B cell (primary cell): ENCODE measurements around the gene WNT11. TPM values are rescaled to one million over a fixed set of nuclear protein-coding genes. Genes with fewer than 3 reads are reported as not detected.

Experiments used
- ATAC-seq: fragments of 200-7000 bp; cut with Tn5 transposase; one replicate; pipeline ENCODE4 v1.10.0; 2021; ENCODE audit warnings: low read depth, mild to moderate bottlenecking, moderate number of reproducible peaks, moderate library complexity
- CTCF ChIA-PET: fragments of 350-600 bp; sonication (Branson Sonifier 250); formaldehyde crosslinking; loops from one replicate; lab custom pipeline; 2021; ENCODE audit warnings: antibody characterized with exemption, inconsistent platforms; lab: Charles Lee
- POLR2A ChIA-PET: fragments of 350-600 bp; sonication (Branson Sonifier 250); formaldehyde crosslinking; loops from one replicate; lab custom pipeline; 2021; ENCODE audit warnings: antibody characterized with exemption; lab: Charles Lee
- DNase-seq: peaks from one replicate; pipeline ENCODE4 v3.0.0; 2013
- H2AFZ ChIP-seq: 2 replicates; pipeline ENCODE4 v1.6.1; 2012; ENCODE audit warnings: mild to moderate bottlenecking, low read depth, low read length; ENCODE audit not compliant: insufficient read depth, poor library complexity, severe bottlenecking
- H3K27ac ChIP-seq, 2 donors: 1 replicate in 1 of 2; 2 replicates in 1 of 2; pipeline ENCODE4 v1.5.1; 2012 to 2013; ENCODE audit warnings: low read length in 2 of 2, mild to moderate bottlenecking in 2 of 2, moderate library complexity in 1 of 2
- H3K27me3 ChIP-seq, 4 experiments: fragments of 200-600 bp in 1 of 4; sonication (generic) in 1 of 4; replicated peaks in 1 of 4; 1 replicate in 2 of 4; 2 replicates in 2 of 4; pipeline versions ENCODE4 v1.6.1 to v1.7.0; 2013 to 2016; ENCODE audit warnings: low read length in 3 of 4, mild to moderate bottlenecking in 2 of 4, mixed read lengths in 1 of 4, moderate library complexity in 1 of 4; ENCODE audit not compliant: insufficient read depth in 4 of 4, control insufficient read depth in 3 of 4; ENCODE audit errors: control extremely low read depth in 1 of 4
- H3K36me3 ChIP-seq, 2 experiments: replicated peaks in 1 of 2; 1 replicate in 1 of 2; 2 replicates in 1 of 2; pipeline versions ENCODE4 v1.6.1 to v1.7.1; 2013; ENCODE audit warnings: low read length in 1 of 2; ENCODE audit not compliant: insufficient read depth in 2 of 2, control insufficient read depth in 1 of 2; ENCODE audit errors: control extremely low read depth in 1 of 2, extremely low read depth in 1 of 2
- H3K4me1 ChIP-seq, 2 donors: fragments of 200-600 bp in 1 of 2; sonication (generic) in 1 of 2; 1 replicate in 1 of 2; 2 replicates in 1 of 2; pipeline versions ENCODE4 v1.5.1 to v1.6.1; 2013 to 2017; ENCODE audit warnings: low read length in 2 of 2; ENCODE audit not compliant: control insufficient read depth in 2 of 2, insufficient read depth in 2 of 2
- H3K4me2 ChIP-seq: replicated peaks from 2 replicates; pipeline ENCODE3; 2012; ENCODE audit warnings: mild to moderate bottlenecking, low read depth, low read length; ENCODE audit not compliant: poor library complexity, severe bottlenecking
- H3K4me3 ChIP-seq, 5 experiments: fragments of 200-600 bp in 1 of 5; sonication (generic) in 1 of 5; 1 replicate in 3 of 5; 2 replicates in 2 of 5; pipeline versions ENCODE4 v1.5.1 to v1.7.0; 2011 to 2016; ENCODE audit warnings: low read length in 4 of 5, mild to moderate bottlenecking in 4 of 5, low read depth in 2 of 5, control low read depth in 1 of 5, moderate library complexity in 1 of 5; ENCODE audit not compliant: insufficient read depth in 1 of 5; ENCODE audit errors: control extremely low read depth in 1 of 5, extremely low read depth in 1 of 5
- H3K79me2 ChIP-seq: fragments of 200-600 bp; sonication (generic); one replicate; pipeline ENCODE4 v1.6.0; 2016; ENCODE audit warnings: low read length; ENCODE audit not compliant: control insufficient read depth, insufficient read depth
- H3K9ac ChIP-seq: fragments of 200-600 bp; sonication (generic); 2 replicates; pipeline ENCODE4 v1.6.1; 2017; ENCODE audit warnings: mild to moderate bottlenecking, low read length, moderate library complexity
- H3K9me3 ChIP-seq, 3 donors: one replicate each; pipeline versions ENCODE4 v1.6.1 to v1.7.1; 2013; ENCODE audit warnings: low read length in 2 of 3; ENCODE audit not compliant: control insufficient read depth in 2 of 3, insufficient read depth in 1 of 3; ENCODE audit errors: control extremely low read depth in 1 of 3
- H4K20me1 ChIP-seq: 2 replicates; pipeline ENCODE4 v1.6.0; 2012; ENCODE audit warnings: mild to moderate bottlenecking, low read length; ENCODE audit not compliant: insufficient read depth, control insufficient read depth, poor library complexity, severe bottlenecking
- H3K27ac Mint-ChIP-seq: one replicate; pipeline ENCODE4 v1.8.0; 2021; ENCODE audit warnings: mixed read lengths
- H3K27me3 Mint-ChIP-seq: one replicate; pipeline ENCODE4 v1.8.0; 2021; ENCODE audit warnings: mixed read lengths
- H3K4me1 Mint-ChIP-seq: one replicate; pipeline ENCODE4 v1.8.0; 2021; ENCODE audit warnings: mixed read lengths
- H3K4me3 Mint-ChIP-seq: one replicate; pipeline ENCODE4 v1.8.0; 2021; ENCODE audit warnings: mixed read lengths
- H3K9me3 Mint-ChIP-seq: one replicate; pipeline ENCODE4 v1.8.0; 2022; ENCODE audit warnings: mixed read lengths; ENCODE audit not compliant: insufficient read depth
- EZH2 ChIP-seq: IDR thresholded peaks from 2 replicates; pipeline ENCODE4 v1.6.1; 2012; ENCODE audit warnings: borderline replicate concordance, low read depth, mild to moderate bottlenecking, moderate library complexity, low read length; ENCODE audit not compliant: insufficient read depth, poor library complexity, severe bottlenecking
- WGBS: methylation state at CpG from one replicate; pipeline ENCODE4 v1.1.5; 2013; ENCODE audit warnings: missing lambda C conversion rate; ENCODE audit not compliant: insufficient coverage; 5-methylcytosine and 5-hydroxymethylcytosine counted together
- intact Hi-C: fragments of 100-400 bp; cut with micrococcal nuclease; formaldehyde crosslinking; loops from one replicate; pipeline ENCODE4 v1.10.0; 2022
- polyA plus RNA-seq: library from polyadenylated mRNA; depleted of rRNA; stranded (reverse); fragments of >200 nt; gene quantifications from 2 replicates; pipeline ENCODE4 v1.2.3, GENCODE V29; 2012
- total RNA-seq, 2 donors: library from RNA; stranded (reverse); fragments of 120-200 nt in 1 of 2; gene quantifications; 1 replicate in 1 of 2; 2 replicates in 1 of 2; pipeline versions ENCODE4 v1.2.3 to v1.2.4, GENCODE V29; 2013 to 2022
- TF ChIP-seq, protein P1 (sequence below): fragments of 200-600 bp; IDR thresholded peaks from one replicate; pipeline ENCODE4 v1.8.0; 2022; ENCODE audit warnings: antibody characterized with exemption, mild to moderate bottlenecking

The WNT11 gene
- total and polyA plus RNA-seq, 2 donors (not counting 1 experiment from before 2014, with no cell fraction given), result 0.39 TPM; not detected in 1

DNA sequence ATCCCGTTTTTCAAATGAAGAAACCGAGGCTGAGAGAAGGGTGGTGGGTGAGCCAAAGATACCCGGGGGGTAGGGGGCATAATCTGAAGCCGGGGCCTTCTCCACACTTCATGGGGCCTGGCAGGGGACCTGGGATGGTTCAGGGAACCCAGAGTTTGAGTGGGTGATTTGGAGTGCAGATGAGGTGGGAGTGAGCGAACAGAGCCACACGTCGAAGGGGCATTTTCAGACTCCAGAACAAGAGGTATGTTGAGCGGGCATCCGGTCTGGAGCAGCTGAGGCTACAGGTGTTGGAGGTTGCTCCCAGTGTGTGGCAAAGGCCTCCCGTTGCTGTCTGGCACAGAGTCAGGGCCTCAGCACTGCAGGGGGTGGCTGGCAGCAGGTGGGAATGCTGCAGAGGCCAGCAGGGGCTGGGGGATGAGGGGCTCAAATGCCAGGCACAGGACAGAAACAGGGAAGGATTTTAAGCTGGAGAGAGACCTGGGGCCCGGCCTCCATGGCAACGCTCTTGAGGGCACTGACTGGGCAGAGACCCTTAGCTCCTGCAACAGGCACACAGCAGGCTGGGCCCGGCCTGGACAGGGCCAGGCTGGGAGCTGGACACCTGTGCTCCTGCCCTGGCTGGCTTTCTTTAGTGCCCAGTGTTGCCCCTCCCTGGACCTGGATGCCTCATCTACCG lies 46.2 kb downstream of the WNT11 start:
- Histone ChIP-seq H3K36me3 (no peaks in the 10 kb centered on the region), H3K9ac (no peak overlapping the region), H3K27me3 (no peaks in the 10 kb centered on the region), H2AFZ (no peak overlapping the region), H3K4me2 (no peak overlapping the region), H3K4me1 (no peaks in the 10 kb centered on the region), H3K27ac (no peak overlapping the region), H3K9me3 (no peaks in the 10 kb centered on the region), H4K20me1 (no peaks in the 10 kb centered on the region), H3K4me3 (no peak overlapping the region), H3K79me2 (no peaks in the 10 kb centered on the region)
- DNase-seq (no peak), ATAC-seq (no peak)
- 86% methylated on average over 13 of the region's 14 CpGs for WGBS
- POLR2A ChIA-PET, result no interaction called here
- no peak for TF ChIP-seq EZH2
- TF ChIP-seq, protein P1, sequence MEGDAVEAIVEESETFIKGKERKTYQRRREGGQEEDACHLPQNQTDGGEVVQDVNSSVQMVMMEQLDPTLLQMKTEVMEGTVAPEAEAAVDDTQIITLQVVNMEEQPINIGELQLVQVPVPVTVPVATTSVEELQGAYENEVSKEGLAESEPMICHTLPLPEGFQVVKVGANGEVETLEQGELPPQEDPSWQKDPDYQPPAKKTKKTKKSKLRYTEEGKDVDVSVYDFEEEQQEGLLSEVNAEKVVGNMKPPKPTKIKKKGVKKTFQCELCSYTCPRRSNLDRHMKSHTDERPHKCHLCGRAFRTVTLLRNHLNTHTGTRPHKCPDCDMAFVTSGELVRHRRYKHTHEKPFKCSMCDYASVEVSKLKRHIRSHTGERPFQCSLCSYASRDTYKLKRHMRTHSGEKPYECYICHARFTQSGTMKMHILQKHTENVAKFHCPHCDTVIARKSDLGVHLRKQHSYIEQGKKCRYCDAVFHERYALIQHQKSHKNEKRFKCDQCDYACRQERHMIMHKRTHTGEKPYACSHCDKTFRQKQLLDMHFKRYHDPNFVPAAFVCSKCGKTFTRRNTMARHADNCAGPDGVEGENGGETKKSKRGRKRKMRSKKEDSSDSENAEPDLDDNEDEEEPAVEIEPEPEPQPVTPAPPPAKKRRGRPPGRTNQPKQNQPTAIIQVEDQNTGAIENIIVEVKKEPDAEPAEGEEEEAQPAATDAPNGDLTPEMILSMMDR, result no peak
- no peak overlapping the region for H3K4me3 Mint-ChIP-seq
- CTCF ChIA-PET, result interaction anchor here (1.3 kb wide), 1 partner anchor 8 kb away, joined by 9 read pairs; no protein-coding TSS in a partner anchor
- no peaks in the 10 kb centered on the region for H3K4me1 Mint-ChIP-seq
- H3K27me3 Mint-ChIP-seq, result no peaks in the 10 kb centered on the region
- no peaks in the 10 kb centered on the region for H3K9me3 Mint-ChIP-seq
- H3K27ac Mint-ChIP-seq, result no peak overlapping the region
- intact Hi-C loops, result loop anchor here (10.0 kb wide), 1 partner anchor 435 kb away; no protein-coding TSS in a partner anchor

DNA sequence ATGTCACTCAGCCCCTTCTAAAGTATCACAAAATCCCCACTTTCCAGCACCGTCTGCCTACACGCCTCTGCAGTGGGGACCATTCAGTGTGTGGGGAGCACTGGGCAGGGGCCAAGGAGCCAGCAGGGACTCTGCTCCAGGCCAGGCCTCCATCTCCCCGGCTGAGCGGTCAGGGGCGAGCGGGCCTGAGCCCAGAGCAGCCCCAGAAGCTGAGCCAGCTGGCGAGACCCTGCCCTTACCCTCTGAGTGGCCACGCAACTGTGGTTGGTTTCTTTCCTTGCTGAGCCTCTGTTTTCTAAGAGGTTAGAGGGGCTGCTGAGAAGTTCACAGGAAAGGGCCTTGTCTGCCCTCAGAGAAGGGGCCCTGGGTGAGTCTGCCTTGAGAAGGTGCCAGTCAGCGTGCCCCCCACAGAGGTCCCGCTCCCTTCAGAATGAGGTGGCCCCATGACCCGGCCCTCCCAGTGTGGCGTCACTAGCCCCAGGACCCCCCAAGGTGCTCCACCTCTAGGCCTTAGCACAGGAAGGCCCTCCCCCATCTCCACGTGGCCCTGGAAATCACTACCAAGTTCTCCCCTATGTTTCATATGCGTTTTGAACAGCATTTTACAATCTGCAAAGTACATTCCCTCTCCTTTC lies 46.9 kb downstream of the WNT11 start:
- H4K20me1 ChIP-seq, result no peaks in the 10 kb centered on the region
- ChIA-PET CTCF (no interaction called here), POLR2A (no interaction called here)
- no peak overlapping the region for H3K9ac ChIP-seq
- H3K27ac ChIP-seq, result no peak overlapping the region
- no peaks in the 10 kb centered on the region for H3K4me1 ChIP-seq
- no peaks in the 10 kb centered on the region for H3K9me3 Mint-ChIP-seq
- H3K9me3 ChIP-seq, result no peaks in the 10 kb centered on the region
- H3K36me3 ChIP-seq, result no peaks in the 10 kb centered on the region
- H3K4me3 ChIP-seq, result no peak overlapping the region
- no peak overlapping the region for H2AFZ ChIP-seq
- no peaks in the 10 kb centered on the region for H3K79me2 ChIP-seq
- DNase-seq (no peak), ATAC-seq (no peak)
- H3K27me3 Mint-ChIP-seq, result no peaks in the 10 kb centered on the region
- intact Hi-C loops, result loop anchor here (10.0 kb wide), 1 partner anchor 435 kb away; no protein-coding TSS in a partner anchor
- H3K4me3 Mint-ChIP-seq, result no peak overlapping the region
- H3K4me1 Mint-ChIP-seq, result no peaks in the 10 kb centered on the region
- no peaks in the 10 kb centered on the region for H3K27me3 ChIP-seq
- no peak overlapping the region for H3K27ac Mint-ChIP-seq
- no peak overlapping the region for H3K4me2 ChIP-seq
- no peak for TF ChIP-seq EZH2
- TF ChIP-seq, protein P1, result no peak
- WGBS, result 91% methylated on average over 12 of the region's 14 CpGs
